Left lung (tissue), 10 donors: ENCODE measurements around the gene GNG14. TPM values are rescaled to one million over a fixed set of nuclear protein-coding genes. Genes with fewer than 3 reads are reported as not detected.

Experiments
- ATAC-seq: fragments of 200-7000 bp; cut with Tn5 transposase; one replicate; pipeline ENCODE4 v1.9.1; 2020; ENCODE audit warnings: moderate library complexity
- DNase-seq, 4 donors: peaks; one replicate each; pipeline ENCODE4 v3.0.0-alpha.2; 2013 to 2020
- H3K27ac ChIP-seq, 2 donors: fragments of 200-600 bp; sonication (generic) in 1 of 2; one replicate each; pipeline versions ENCODE4 v1.5.0 to v1.8.0; 2020 to 2021
- H3K27me3 ChIP-seq, 2 donors: fragments of 200-600 bp; sonication (generic) in 1 of 2; one replicate each; pipeline versions ENCODE4 v1.5.0 to v1.8.0; 2020 to 2021
- H3K36me3 ChIP-seq, 2 donors: fragments of 200-600 bp; sonication (generic) in 1 of 2; one replicate each; pipeline versions ENCODE4 v1.5.0 to v1.8.0; 2020 to 2021
- H3K4me1 ChIP-seq, 2 donors: fragments of 200-600 bp; one replicate each; pipeline ENCODE4 v1.8.0; 2021
- H3K4me3 ChIP-seq, 2 donors: fragments of 200-600 bp; sonication (generic) in 1 of 2; one replicate each; pipeline versions ENCODE4 v1.5.0 to v1.8.0; 2020 to 2021; ENCODE audit warnings: mild to moderate bottlenecking in 1 of 2
- H3K9me3 ChIP-seq, 2 donors: fragments of 200-600 bp; sonication (generic) in 1 of 2; one replicate each; pipeline versions ENCODE4 v1.5.0 to v1.8.0; 2020 to 2021
- intact Hi-C, 2 donors: fragments of 100-400 bp; cut with DNase I; formaldehyde crosslinking; loops; one replicate each; pipeline versions ENCODE4 v1.11.2 to v1.14.2; 2022
- polyA plus RNA-seq, 6 donors: library from polyadenylated mRNA; unstranded; fragments of 120-200 nt; gene quantifications; one replicate each; pipeline ENCODE4 v1.2.1, GENCODE V29; 2013; ENCODE audit not compliant: insufficient read length in 6 of 6
- total RNA-seq, 2 donors: library from RNA; stranded (reverse); fragmentation: NEBNext Ultra II Directional; extraction: Animal tissue kit (Norgen Biotek cat#: 25700); gene quantifications; one replicate each; pipeline ENCODE4 v1.2.1, GENCODE V29; 2021
- TF ChIP-seq, protein P1 (sequence below), 2 donors: fragments of 200-600 bp; sonication (generic) in 1 of 2; IDR thresholded peaks; one replicate each; pipeline versions ENCODE4 v1.5.0 to v1.8.0; 2021; ENCODE audit warnings: antibody characterized with exemption in 2 of 2
- donor health status: DM: no; HTN: yes; CAD: no.
- donor health status: DM: no; HTN: no; CAD: no.

Gene GNG14
- total and polyA plus RNA-seq, 8 donors = 0.55 to 0.73 TPM; not detected in 6

DNA sequence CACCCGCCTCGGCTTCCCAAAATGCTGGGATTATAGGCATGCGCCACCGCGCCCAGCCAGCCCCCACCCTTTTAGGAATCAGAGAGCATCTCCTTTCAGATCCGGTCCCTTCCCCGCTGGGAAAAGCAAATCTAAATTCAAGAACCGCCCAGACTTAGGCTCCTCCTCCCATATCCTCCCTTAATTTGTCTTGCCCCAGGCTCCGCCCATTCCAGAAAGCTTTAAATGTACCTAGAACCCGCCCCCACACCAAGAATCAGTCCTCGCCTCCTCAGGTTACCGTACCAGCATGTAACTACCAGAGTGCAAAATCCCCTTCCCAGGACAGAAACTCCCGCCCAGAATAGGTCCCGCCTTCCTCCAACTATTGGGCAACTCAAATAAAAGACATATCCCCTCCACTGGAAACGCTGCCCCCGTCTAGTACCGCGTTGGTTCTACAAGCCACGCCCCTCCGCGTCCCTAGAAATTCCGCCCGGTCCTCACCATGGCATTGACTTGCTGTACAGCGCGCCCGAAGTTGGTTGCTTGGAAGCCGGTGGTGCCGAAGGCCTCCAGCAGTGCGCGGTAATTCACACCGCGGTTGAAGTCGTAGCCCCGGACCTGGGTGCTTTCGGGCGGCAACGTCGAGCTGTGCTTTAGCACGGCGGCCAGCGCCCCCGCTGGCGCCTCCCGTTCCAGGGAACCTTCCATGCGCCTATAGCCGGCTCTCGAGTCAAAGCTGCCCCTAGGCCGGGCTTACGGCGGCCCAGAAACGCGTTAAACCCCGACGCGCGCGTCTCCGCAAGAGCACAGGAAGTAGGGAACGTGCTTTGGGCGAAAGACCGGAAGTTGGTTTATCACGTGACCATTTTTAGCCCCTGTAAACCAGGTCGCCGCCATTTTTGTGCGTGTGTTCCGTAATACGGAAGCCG, 6.5 kb upstream of the GNG14 start, which contains the start of gene DHPS:
Gene DHPS (minus strand): TSS at position 807 of the 914 bp plus-strand sequence. CDS start 114 bp downstream, at position 693.
- no peaks in the 10 kb centered on the region for H3K9me3 ChIP-seq
- intact Hi-C loops = no loop called here
- ATAC-seq = peak; percentile 91
- TF ChIP-seq, protein P1, sequence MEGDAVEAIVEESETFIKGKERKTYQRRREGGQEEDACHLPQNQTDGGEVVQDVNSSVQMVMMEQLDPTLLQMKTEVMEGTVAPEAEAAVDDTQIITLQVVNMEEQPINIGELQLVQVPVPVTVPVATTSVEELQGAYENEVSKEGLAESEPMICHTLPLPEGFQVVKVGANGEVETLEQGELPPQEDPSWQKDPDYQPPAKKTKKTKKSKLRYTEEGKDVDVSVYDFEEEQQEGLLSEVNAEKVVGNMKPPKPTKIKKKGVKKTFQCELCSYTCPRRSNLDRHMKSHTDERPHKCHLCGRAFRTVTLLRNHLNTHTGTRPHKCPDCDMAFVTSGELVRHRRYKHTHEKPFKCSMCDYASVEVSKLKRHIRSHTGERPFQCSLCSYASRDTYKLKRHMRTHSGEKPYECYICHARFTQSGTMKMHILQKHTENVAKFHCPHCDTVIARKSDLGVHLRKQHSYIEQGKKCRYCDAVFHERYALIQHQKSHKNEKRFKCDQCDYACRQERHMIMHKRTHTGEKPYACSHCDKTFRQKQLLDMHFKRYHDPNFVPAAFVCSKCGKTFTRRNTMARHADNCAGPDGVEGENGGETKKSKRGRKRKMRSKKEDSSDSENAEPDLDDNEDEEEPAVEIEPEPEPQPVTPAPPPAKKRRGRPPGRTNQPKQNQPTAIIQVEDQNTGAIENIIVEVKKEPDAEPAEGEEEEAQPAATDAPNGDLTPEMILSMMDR (IDR thresholded peaks at IDR 0.05) = no peak
- H3K27me3 ChIP-seq = no peaks in the 10 kb centered on the region
- peak within 1 kb of the TSS; percentile 91 to 99 for H3K27ac ChIP-seq
- peaks cover 0 to 18% of the 10 kb centered on the region in 2 donors for H3K4me1 ChIP-seq
- H3K36me3 ChIP-seq = peaks cover 0 to 37% of the 10 kb centered on the region in 2 donors
- peak within 1 kb of the TSS; percentile 75 to 99 for H3K4me3 ChIP-seq
- DNase-seq = peak; percentile 91 to 97 (median 94)

DNA sequence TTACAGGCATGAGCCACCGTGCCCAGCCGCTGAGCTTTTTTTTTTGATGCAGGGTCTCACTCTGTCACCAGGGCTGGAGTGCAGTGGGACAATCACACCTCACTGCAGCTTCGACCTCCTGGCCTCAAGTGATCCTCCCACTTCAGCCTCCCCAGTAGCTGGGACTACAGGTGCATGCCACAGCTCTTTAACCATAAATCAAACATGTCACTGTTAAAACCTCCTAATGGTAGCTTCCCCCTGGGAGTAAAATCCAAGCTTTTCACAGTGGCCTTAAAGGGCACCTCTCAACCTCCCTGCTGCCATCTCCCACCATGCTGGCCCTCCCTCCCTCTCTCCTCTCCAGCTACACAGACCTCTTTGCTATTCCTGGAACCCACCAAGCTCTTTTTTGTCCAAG, 2.0 kb upstream of the GNG14 start:
- DNase-seq = no peak
- Histone ChIP-seq H3K4me1 (peaks cover 0 to 6% of the 10 kb centered on the region in 2 donors), H3K9me3 (no peaks in the 10 kb centered on the region), H3K4me3 (no peak overlapping the region), H3K27me3 (no peaks in the 10 kb centered on the region), H3K36me3 (peaks cover 0 to 5% of the 10 kb centered on the region in 2 donors), H3K27ac (no peak overlapping the region)
- ATAC-seq = no peak
- TF ChIP-seq, protein P1 (IDR thresholded peaks at IDR 0.05) = no peak
- intact Hi-C loops = no loop called here

DNA sequence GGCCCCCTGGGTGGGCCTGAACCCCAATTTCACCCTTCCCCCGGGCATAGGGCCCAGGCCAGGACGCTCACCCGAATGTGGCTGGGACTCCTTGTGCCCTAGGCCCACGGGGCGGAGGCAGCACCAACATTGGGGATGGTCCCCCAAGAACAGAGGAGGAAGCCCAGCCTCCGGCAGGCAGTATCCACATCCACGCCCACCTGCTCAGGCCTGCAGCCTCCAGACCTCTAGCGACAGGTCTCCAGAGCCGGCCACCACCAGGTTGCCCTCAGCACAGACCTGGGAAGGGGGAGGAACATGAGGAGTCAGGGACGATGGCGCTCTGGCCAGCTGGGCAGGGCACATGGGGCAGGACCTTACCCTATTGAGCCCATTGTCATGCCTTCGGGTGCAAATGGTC, 1.2 kb downstream of the GNG14 start:
- TF ChIP-seq, protein P1 (IDR thresholded peaks at IDR 0.05) = no peak
- DNase-seq (peak in 1 of 4 donors; percentile 61), ATAC-seq (no peak)
- Histone ChIP-seq H3K36me3 (peaks cover 0 to 11% of the 10 kb centered on the region in 2 donors), H3K27ac (no peak overlapping the region), H3K27me3 (no peaks in the 10 kb centered on the region), H3K9me3 (no peaks in the 10 kb centered on the region), H3K4me3 (no peak overlapping the region), H3K4me1 (no peaks in the 10 kb centered on the region)
- intact Hi-C loops = no loop called here

DNA sequence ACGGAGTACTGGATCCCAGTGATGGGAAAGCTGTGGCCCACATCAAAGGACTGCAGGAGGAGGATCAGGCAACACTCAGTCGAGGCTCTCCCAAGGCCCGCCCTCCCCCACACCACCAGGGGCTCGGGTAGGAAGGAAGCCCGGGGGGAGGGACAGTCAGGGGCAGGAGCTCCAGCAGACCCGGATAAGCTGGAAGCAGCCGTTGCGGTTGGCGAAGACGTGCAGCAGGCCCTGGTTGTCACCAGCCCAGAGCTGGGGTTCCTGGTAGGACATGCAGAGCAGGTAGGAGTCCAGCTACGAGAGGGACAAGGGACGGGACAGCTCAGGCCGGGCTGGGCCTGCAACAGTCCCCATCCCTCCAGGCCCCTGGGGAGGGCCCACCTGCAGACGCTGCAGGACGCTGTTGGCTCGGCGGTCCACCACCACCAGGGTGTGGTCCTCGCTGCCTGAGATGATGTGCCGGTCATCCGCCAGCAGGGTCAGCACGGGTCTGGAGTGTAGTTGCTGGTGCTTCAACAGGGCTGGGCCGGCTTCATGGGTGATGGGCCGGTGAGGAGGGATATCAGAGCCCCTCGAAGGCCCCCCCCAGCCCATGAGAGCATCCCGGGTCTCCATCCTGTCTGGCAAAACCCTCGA, 1.9 kb downstream of the GNG14 start:
- no peaks in the 10 kb centered on the region for H3K9me3 ChIP-seq
- TF ChIP-seq, protein P1 (IDR thresholded peaks at IDR 0.05) = no peak
- DNase-seq = peak in 1 of 4 donors; percentile 67
- no peak overlapping the region for H3K27ac ChIP-seq
- ATAC-seq = no peak
- peaks cover 0 to 11% of the 10 kb centered on the region in 2 donors for H3K36me3 ChIP-seq
- H3K4me1 ChIP-seq = peaks cover 0 to 3% of the 10 kb centered on the region in 2 donors
- intact Hi-C loops = no loop called here
- no peaks in the 10 kb centered on the region for H3K27me3 ChIP-seq
- H3K4me3 ChIP-seq = no peak overlapping the region

DNA sequence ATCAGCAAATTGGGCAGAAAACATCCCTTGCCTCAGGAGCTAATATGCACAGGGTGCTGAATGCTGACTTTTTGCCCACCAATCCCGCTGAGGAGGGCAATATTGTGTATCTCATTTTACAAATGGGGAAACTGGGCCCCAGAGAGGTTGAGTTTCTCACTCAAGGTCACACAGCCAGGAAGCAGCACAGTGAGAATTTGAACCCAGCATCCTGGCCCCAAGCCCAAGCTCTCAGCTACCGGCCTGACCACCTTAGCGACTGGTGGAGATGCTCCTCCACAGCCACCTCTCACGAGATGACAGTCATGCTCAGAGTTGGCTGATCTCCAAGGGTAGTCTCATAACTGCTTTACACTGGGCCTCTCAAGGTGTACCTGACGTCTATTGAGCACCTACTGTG, 5.2 kb downstream of the GNG14 start:
- Histone ChIP-seq H3K27ac (no peak overlapping the region), H3K36me3 (peaks cover 0 to 11% of the 10 kb centered on the region in 2 donors), H3K4me1 (peaks cover 9 to 27% of the 10 kb centered on the region in 2 donors), H3K4me3 (no peak overlapping the region), H3K27me3 (no peaks in the 10 kb centered on the region), H3K9me3 (no peaks in the 10 kb centered on the region)
- TF ChIP-seq, protein P1 (IDR thresholded peaks at IDR 0.05) = no peak
- DNase-seq (no peak), ATAC-seq (no peak)
- intact Hi-C loops = no loop called here
